Neural progenitor cell (in vitro differentiated cells): Measurements from ENCODE around the gene SIRPA. TPM values are rescaled to one million over a fixed set of nuclear protein-coding genes. Genes with fewer than 3 reads are reported as not detected.

Experiments
- DNase-seq: peaks from one replicate; pipeline ENCODE4 v3.0.0-alpha.2; 2016; ENCODE audit warnings: low spot score
- H2AFZ ChIP-seq: fragments of 200-600 bp; sonication (generic); replicated peaks from 2 replicates; pipeline ENCODE4 v1.6.1; 2016; ENCODE audit warnings: antibody characterized with exemption
- H3F3A ChIP-seq: fragments of 200-600 bp; sonication (generic); 2 replicates; pipeline ENCODE4 v1.6.1; 2016; ENCODE audit warnings: antibody characterized with exemption, low read depth
- H3K27ac ChIP-seq: fragments of 200-600 bp; sonication (generic); 2 replicates; pipeline ENCODE4 v1.5.1; 2016; ENCODE audit warnings: mild to moderate bottlenecking
- H3K27me3 ChIP-seq: fragments of 200-600 bp; sonication (generic); 2 replicates; pipeline ENCODE4 v1.6.1; 2016; ENCODE audit warnings: mild to moderate bottlenecking, moderate library complexity
- H3K36me3 ChIP-seq: fragments of 200-600 bp; sonication (generic); 2 replicates; pipeline ENCODE4 v1.5.1; 2016
- H3K4me1 ChIP-seq: fragments of 200-600 bp; sonication (generic); 2 replicates; pipeline ENCODE4 v1.6.1; 2016; ENCODE audit warnings: mixed run types
- H3K4me2 ChIP-seq: fragments of 200-600 bp; sonication (generic); 2 replicates; pipeline ENCODE4 v1.6.1; 2016
- H3K4me3 ChIP-seq: fragments of 200-600 bp; sonication (generic); 2 replicates; pipeline ENCODE4 v1.5.1; 2016
- H3K79me2 ChIP-seq: fragments of 200-600 bp; sonication (generic); 2 replicates; pipeline ENCODE4 v1.6.1; 2016; ENCODE audit warnings: low read depth
- H3K9ac ChIP-seq: fragments of 200-600 bp; sonication (generic); 2 replicates; pipeline ENCODE4 v1.6.1; 2016
- H3K9me3 ChIP-seq: fragments of 200-600 bp; sonication (generic); 2 replicates; pipeline ENCODE4 v1.5.1; 2016; ENCODE audit warnings: low read depth
- H4K20me1 ChIP-seq: fragments of 200-600 bp; sonication (generic); 2 replicates; pipeline ENCODE4 v1.6.1; 2016; ENCODE audit warnings: low read depth
- H3K27ac Mint-ChIP-seq: 3 replicates; pipeline ENCODE4 v1.8.0; 2021; ENCODE audit warnings: mixed read lengths
- H3K27me3 Mint-ChIP-seq: 2 replicates; pipeline ENCODE4 v1.8.0; 2022; ENCODE audit warnings: low read depth, mild to moderate bottlenecking, inconsistent platforms, moderate library complexity, mixed read lengths; ENCODE audit not compliant: insufficient read depth
- H3K36me3 Mint-ChIP-seq: 3 replicates; pipeline ENCODE4 v1.8.0; 2021; ENCODE audit warnings: mixed read lengths
- H3K4me1 Mint-ChIP-seq: 3 replicates; pipeline ENCODE4 v1.8.0; 2021; ENCODE audit warnings: mixed read lengths
- H3K4me3 Mint-ChIP-seq: 3 replicates; pipeline ENCODE4 v1.8.0; 2021; ENCODE audit warnings: mild to moderate bottlenecking, moderate library complexity, mixed read lengths
- H3K9me3 Mint-ChIP-seq: 3 replicates; pipeline ENCODE4 v1.8.0; 2020; ENCODE audit warnings: mixed read lengths
- EZH2 ChIP-seq: fragments of 200-600 bp; sonication (generic); IDR thresholded peaks from 2 replicates; pipeline ENCODE4 v1.6.1; 2017; ENCODE audit warnings: antibody characterized with exemption, mild to moderate bottlenecking, moderate library complexity
- EZH2phosphoT487 ChIP-seq: fragments of 200-600 bp; sonication (generic); IDR thresholded peaks from 2 replicates; pipeline ENCODE4 v1.6.1; 2017; ENCODE audit warnings: antibody characterized with exemption
- total RNA-seq: library from RNA; depleted of rRNA; stranded (reverse); fragments of >200 nt; gene quantifications from 2 replicates; pipeline ENCODE4 v1.2.3, GENCODE V29; 2015; ENCODE audit warnings: low replicate concordance
- TF ChIP-seq, protein P1 (sequence below): fragments of 200-600 bp; sonication (generic); IDR thresholded peaks from 2 replicates; pipeline ENCODE4 v1.5.1; 2017; ENCODE audit warnings: antibody characterized with exemption, mild to moderate bottlenecking

Gene SIRPA
- total RNA-seq, 1 donor from 2014 or later, result 5.1 TPM

DNA sequence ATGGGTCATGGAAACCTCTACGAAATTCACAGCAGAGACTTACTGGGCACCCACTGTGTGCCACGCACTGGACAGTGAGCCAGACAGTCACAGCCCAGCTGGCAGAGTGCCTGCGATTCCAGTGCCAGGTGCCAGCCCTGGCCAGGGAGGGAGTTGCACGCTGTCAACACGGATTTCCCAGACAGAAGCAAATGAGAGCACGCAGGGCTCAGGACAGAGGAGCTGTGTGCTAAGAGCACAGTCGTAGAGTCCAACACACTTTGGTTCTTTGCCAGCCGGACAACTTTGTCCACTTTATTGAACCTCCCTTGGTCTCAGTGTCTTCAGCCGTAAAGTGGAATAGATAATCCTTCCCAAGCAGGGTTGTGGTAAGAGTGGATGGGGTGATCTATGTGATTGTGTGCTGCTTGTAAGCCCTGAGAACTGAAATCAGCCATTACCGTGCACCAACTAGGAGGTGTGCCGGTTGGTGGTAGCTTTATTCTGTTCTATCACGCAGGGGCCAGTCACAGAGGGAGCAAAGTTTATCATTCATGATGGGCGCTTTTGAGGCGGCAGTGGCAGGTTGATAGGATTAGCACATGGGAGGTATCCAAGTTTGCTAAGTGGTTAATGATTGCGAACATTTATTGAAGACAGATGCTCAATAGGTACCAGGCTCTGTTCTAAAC is 40.6 kb downstream of the SIRPA start:
- Mint-ChIP-seq H3K4me3 (no peak overlapping the region), H3K9me3 (no peaks in the 10 kb centered on the region), H3K36me3 (peaks cover 6% of the 10 kb centered on the region), H3K4me1 (no peaks in the 10 kb centered on the region), H3K27me3 (peaks cover 10% of the 10 kb centered on the region), H3K27ac (no peak overlapping the region)
- Histone ChIP-seq H3K27ac (no peak overlapping the region), H3K36me3 (no peaks in the 10 kb centered on the region), H3K4me2 (no peak overlapping the region), H3F3A (no peaks in the 10 kb centered on the region), H3K79me2 (no peaks in the 10 kb centered on the region), H4K20me1 (no peaks in the 10 kb centered on the region), H3K4me1 (no peaks in the 10 kb centered on the region), H2AFZ (no peak overlapping the region), H3K9me3 (no peaks in the 10 kb centered on the region), H3K9ac (no peak overlapping the region), H3K27me3 (no peaks in the 10 kb centered on the region), H3K4me3 (no peak overlapping the region)
- no peak for DNase-seq
- TF ChIP-seq EZH2 (no peak), EZH2phosphoT487 (no peak)
- TF ChIP-seq, protein P1, sequence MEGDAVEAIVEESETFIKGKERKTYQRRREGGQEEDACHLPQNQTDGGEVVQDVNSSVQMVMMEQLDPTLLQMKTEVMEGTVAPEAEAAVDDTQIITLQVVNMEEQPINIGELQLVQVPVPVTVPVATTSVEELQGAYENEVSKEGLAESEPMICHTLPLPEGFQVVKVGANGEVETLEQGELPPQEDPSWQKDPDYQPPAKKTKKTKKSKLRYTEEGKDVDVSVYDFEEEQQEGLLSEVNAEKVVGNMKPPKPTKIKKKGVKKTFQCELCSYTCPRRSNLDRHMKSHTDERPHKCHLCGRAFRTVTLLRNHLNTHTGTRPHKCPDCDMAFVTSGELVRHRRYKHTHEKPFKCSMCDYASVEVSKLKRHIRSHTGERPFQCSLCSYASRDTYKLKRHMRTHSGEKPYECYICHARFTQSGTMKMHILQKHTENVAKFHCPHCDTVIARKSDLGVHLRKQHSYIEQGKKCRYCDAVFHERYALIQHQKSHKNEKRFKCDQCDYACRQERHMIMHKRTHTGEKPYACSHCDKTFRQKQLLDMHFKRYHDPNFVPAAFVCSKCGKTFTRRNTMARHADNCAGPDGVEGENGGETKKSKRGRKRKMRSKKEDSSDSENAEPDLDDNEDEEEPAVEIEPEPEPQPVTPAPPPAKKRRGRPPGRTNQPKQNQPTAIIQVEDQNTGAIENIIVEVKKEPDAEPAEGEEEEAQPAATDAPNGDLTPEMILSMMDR, result no peak

DNA sequence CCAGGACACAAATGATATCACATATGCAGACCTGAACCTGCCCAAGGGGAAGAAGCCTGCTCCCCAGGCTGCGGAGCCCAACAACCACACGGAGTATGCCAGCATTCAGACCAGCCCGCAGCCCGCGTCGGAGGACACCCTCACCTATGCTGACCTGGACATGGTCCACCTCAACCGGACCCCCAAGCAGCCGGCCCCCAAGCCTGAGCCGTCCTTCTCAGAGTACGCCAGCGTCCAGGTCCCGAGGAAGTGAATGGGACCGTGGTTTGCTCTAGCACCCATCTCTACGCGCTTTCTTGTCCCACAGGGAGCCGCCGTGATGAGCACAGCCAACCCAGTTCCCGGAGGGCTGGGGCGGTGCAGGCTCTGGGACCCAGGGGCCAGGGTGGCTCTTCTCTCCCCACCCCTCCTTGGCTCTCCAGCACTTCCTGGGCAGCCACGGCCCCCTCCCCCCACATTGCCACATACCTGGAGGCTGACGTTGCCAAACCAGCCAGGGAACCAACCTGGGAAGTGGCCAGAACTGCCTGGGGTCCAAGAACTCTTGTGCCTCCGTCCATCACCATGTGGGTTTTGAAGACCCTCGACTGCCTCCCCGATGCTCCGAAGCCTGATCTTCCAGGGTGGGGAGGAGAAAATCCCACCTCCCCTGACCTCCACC is 42.2 kb downstream of the SIRPA start:
- no peaks in the 10 kb centered on the region for H4K20me1 ChIP-seq
- H3K4me1 Mint-ChIP-seq, result no peaks in the 10 kb centered on the region
- peak overlapping the region; percentile 38 for H3K27ac Mint-ChIP-seq
- no peak overlapping the region for H3K4me2 ChIP-seq
- H3K4me3 ChIP-seq, result no peak overlapping the region
- H3K27ac ChIP-seq, result no peak overlapping the region
- no peak for DNase-seq
- H3K9me3 Mint-ChIP-seq, result no peaks in the 10 kb centered on the region
- peaks cover 10% of the 10 kb centered on the region for H3K27me3 Mint-ChIP-seq
- no peaks in the 10 kb centered on the region for H3F3A ChIP-seq
- H3K9ac ChIP-seq, result no peak overlapping the region
- no peaks in the 10 kb centered on the region for H3K36me3 ChIP-seq
- no peaks in the 10 kb centered on the region for H3K9me3 ChIP-seq
- H3K27me3 ChIP-seq, result no peaks in the 10 kb centered on the region
- no peak overlapping the region for H2AFZ ChIP-seq
- TF ChIP-seq EZH2, result no peak
- TF ChIP-seq, protein P1, result no peak
- H3K79me2 ChIP-seq, result no peaks in the 10 kb centered on the region
- no peaks in the 10 kb centered on the region for H3K4me1 ChIP-seq
- no peak overlapping the region for H3K4me3 Mint-ChIP-seq
- H3K36me3 Mint-ChIP-seq, result peaks cover 6% of the 10 kb centered on the region

DNA sequence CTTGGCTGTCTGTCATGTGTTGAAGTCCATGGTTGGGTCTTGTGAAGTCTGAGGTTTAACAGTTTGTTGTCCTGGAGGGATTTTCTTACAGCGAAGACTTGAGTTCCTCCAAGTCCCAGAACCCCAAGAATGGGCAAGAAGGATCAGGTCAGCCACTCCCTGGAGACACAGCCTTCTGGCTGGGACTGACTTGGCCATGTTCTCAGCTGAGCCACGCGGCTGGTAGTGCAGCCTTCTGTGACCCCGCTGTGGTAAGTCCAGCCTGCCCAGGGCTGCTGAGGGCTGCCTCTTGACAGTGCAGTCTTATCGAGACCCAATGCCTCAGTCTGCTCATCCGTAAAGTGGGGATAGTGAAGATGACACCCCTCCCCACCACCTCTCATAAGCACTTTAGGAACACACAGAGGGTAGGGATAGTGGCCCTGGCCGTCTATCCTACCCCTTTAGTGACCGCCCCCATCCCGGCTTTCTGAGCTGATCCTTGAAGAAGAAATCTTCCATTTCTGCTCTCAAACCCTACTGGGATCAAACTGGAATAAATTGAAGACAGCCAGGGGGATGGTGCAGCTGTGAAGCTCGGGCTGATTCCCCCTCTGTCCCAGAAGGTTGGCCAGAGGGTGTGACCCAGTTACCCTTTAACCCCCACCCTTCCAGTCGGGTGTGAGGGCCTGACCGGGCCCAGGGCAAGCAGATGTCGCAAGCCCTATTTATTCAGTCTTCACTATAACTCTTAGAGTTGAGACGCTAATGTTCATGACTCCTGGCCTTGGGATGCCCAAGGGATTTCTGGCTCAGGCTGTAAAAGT is 43.5 kb downstream of the SIRPA start:
- no peaks in the 10 kb centered on the region for H3K4me1 Mint-ChIP-seq
- no peak overlapping the region for H3K9ac ChIP-seq
- H3K4me3 Mint-ChIP-seq, result no peak overlapping the region
- no peak overlapping the region for H3K27ac ChIP-seq
- no peaks in the 10 kb centered on the region for H3K36me3 ChIP-seq
- TF ChIP-seq EZH2 (no peak), EZH2phosphoT487 (no peak)
- TF ChIP-seq, protein P1, result no peak
- no peak overlapping the region for H3K4me3 ChIP-seq
- H3K79me2 ChIP-seq, result no peaks in the 10 kb centered on the region
- H3K27me3 ChIP-seq, result peaks cover 6% of the 10 kb centered on the region
- H3F3A ChIP-seq, result no peaks in the 10 kb centered on the region
- H3K27me3 Mint-ChIP-seq, result peaks cover 7% of the 10 kb centered on the region
- H4K20me1 ChIP-seq, result no peaks in the 10 kb centered on the region
- DNase-seq, result no peak
- H3K27ac Mint-ChIP-seq, result peak overlapping the region; percentile 14
- peaks cover 6% of the 10 kb centered on the region for H3K36me3 Mint-ChIP-seq
- no peaks in the 10 kb centered on the region for H3K9me3 Mint-ChIP-seq
- no peak overlapping the region for H2AFZ ChIP-seq
- no peaks in the 10 kb centered on the region for H3K9me3 ChIP-seq
- no peaks in the 10 kb centered on the region for H3K4me1 ChIP-seq
- no peak overlapping the region for H3K4me2 ChIP-seq
